Measurements from ENCODE around the gene CDH13.

GRCh38 chr16:83160287-83161020 lies 533.7 kb downstream of the CDH13 start:
- no peak for TF ChIP-seq GATA2 (IDR thresholded peaks at IDR 0.05; ENCODE audit: low read depth, low read length)
- TF ChIP-seq GATA3 (IDR thresholded peaks at IDR 0.05; ENCODE audit: low read depth, low read length): no peak

All from SH-SY5Y (cell line).